ENCODE data around the gene DNAH6.

DNA sequence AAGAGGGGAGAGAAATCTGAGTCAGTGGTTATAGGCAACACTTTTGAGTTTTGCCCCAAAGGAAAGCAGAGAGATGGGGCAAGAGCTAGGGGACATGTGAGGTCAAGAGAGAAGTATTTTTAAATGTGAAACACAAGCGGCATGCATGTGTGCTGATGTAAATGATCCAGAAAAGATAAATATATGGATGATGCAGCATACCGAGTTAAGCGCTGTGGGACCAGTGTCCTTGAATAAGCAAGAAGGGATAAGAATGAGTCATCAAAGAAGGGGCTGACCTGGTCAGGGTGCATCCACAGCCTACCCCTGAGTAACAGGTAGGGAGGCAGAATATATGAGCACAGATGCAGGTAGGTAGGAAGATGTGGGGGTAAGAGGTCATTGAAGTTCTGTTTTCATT lies 183.7 kb downstream of the DNAH6 start:
- TF ChIP-seq, protein P1, sequence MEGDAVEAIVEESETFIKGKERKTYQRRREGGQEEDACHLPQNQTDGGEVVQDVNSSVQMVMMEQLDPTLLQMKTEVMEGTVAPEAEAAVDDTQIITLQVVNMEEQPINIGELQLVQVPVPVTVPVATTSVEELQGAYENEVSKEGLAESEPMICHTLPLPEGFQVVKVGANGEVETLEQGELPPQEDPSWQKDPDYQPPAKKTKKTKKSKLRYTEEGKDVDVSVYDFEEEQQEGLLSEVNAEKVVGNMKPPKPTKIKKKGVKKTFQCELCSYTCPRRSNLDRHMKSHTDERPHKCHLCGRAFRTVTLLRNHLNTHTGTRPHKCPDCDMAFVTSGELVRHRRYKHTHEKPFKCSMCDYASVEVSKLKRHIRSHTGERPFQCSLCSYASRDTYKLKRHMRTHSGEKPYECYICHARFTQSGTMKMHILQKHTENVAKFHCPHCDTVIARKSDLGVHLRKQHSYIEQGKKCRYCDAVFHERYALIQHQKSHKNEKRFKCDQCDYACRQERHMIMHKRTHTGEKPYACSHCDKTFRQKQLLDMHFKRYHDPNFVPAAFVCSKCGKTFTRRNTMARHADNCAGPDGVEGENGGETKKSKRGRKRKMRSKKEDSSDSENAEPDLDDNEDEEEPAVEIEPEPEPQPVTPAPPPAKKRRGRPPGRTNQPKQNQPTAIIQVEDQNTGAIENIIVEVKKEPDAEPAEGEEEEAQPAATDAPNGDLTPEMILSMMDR (optimal IDR thresholded peaks at IDR 0.05 in 1 of 3, IDR thresholded peaks at IDR 0.05 in 1 of 3, conservative IDR thresholded peaks at IDR 0.05 in 1 of 3; ENCODE audit: extremely low read depth in 1 of 3, insufficient read depth in 2 of 3, low read length in 3 of 3), result no peak
- TF ChIP-seq EZH2 (IDR thresholded peaks at IDR 0.05; ENCODE audit: low read length), result no peak
